GM19193 (cell line): Measurements from ENCODE around the gene NUP155.

Experiments
- POLR2A ChIP-seq: IDR thresholded peaks from 4 replicates; pipeline ENCODE4 v1.6.1; 2011; ENCODE audit not compliant: insufficient read depth, insufficient read length; ENCODE audit errors: extremely low read depth

The NUP155 gene

GRCh38 chr5:37370864-37371726 is at the start of gene NUP155:
Gene NUP155, minus strand, starts transcription at chr5:37371106. Its CDS starts 129 bp downstream, at chr5:37370977.
- peak; percentile 79 for TF ChIP-seq POLR2A

- TF ChIP-seq POLR2A: no peak
These were observed 46.4 kb upstream of the NUP155 start for GRCh38 chr5:37417347-37417746.

- no peak for TF ChIP-seq POLR2A
These were observed 41.6 kb upstream of the NUP155 start for GRCh38 chr5:37412515-37412914.

GRCh38 chr5:37400501-37400900 is 29.6 kb upstream of the NUP155 start:
- no peak for TF ChIP-seq POLR2A

- no peak for TF ChIP-seq POLR2A
These were observed 25.4 kb upstream of the NUP155 start for GRCh38 chr5:37396352-37396751.

- no peak for TF ChIP-seq POLR2A
These were observed 20.7 kb upstream of the NUP155 start for GRCh38 chr5:37391591-37391990.

- TF ChIP-seq POLR2A: peak; percentile 73
These were observed 8.3 kb upstream of the NUP155 start, which contains the start of gene WDR70 for GRCh38 chr5:37379100-37379628. Gene WDR70, plus strand, starts transcription at chr5:37379318. Its CDS starts 50 bp downstream, at chr5:37379368.

GRCh38 chr5:37375091-37375490 is 4.2 kb upstream of the NUP155 start:
- no peak for TF ChIP-seq POLR2A

- no peak for TF ChIP-seq POLR2A
These were observed 399 bp downstream of the NUP155 start for GRCh38 chr5:37370550-37370863.

- TF ChIP-seq POLR2A: no peak
These were observed 15.7 kb downstream of the NUP155 start for GRCh38 chr5:37355161-37355560.

- TF ChIP-seq POLR2A: no peak
These were observed 44.4 kb downstream of the NUP155 start for GRCh38 chr5:37326536-37326935.

- TF ChIP-seq POLR2A: no peak
These were observed 47.3 kb downstream of the NUP155 start for GRCh38 chr5:37323607-37324006.

GRCh38 chr5:37319037-37319782 is 51.7 kb downstream of the NUP155 start:
- no peak for TF ChIP-seq POLR2A

- TF ChIP-seq POLR2A: no peak
These were observed 54.9 kb downstream of the NUP155 start for GRCh38 chr5:37316027-37316426.

- no peak for TF ChIP-seq POLR2A
These were observed 60.5 kb downstream of the NUP155 start for GRCh38 chr5:37310360-37310759.
